GM19468 (cell line): Measurements from ENCODE around the gene PTPRA.

ENCODE experiments used
- ATAC-seq: cut with Tn5 transposase; IDR thresholded peaks from one replicate; pipeline ENCODE4 v1.9.1; 2021; ENCODE audit warnings: mild to moderate bottlenecking, moderate library complexity, moderate number of reproducible peaks; ENCODE audit not compliant: unreplicated experiment; ENCODE audit errors: extremely low read depth

PTPRA gene

GRCh38 chr20:2847802-2848201, 25.5 kb upstream of the PTPRA start:
- ATAC-seq, result no peak

GRCh38 chr20:2849529-2849928, 23.8 kb upstream of the PTPRA start:
- ATAC-seq, result no peak

DNA sequence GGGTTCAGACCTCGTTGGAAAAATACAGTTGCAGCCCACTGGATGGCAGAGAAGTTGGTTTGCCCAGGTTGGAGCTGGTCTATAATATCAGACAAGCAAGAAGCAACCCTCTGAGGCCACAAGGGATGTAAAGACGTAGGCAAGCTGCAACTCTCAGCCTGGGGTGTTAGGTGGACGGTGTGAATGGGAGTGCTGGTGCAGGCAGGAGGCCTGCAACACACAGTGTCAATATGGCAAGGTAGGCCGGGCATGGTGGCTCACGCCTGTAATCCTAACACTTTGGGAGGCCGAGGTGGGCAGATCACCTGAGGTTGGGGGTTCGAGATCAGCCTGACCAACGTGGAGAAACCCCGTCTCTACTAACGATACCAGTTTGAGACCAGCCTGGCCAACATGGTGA, 22.2 kb upstream of the PTPRA start:
- no peak for ATAC-seq

DNA sequence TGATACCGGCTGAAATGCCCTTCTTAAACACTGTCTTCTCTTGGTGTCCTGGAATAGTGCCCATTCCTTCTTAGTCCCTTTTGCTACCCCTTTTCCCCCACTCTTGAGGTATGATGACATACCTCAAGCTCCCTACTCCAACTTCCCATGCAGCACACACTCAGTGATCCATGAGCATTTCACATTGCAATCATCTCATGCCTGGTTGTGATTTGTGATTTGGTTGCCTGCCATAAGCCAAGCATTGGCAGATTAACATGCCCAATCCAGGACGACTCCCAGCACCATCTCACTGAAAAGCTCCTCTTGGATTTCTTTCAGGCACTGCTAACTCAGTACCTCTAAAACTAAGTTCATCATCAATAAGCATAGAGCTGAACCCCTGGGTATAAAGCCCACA, 14.7 kb upstream of the PTPRA start:
- no peak for ATAC-seq

DNA sequence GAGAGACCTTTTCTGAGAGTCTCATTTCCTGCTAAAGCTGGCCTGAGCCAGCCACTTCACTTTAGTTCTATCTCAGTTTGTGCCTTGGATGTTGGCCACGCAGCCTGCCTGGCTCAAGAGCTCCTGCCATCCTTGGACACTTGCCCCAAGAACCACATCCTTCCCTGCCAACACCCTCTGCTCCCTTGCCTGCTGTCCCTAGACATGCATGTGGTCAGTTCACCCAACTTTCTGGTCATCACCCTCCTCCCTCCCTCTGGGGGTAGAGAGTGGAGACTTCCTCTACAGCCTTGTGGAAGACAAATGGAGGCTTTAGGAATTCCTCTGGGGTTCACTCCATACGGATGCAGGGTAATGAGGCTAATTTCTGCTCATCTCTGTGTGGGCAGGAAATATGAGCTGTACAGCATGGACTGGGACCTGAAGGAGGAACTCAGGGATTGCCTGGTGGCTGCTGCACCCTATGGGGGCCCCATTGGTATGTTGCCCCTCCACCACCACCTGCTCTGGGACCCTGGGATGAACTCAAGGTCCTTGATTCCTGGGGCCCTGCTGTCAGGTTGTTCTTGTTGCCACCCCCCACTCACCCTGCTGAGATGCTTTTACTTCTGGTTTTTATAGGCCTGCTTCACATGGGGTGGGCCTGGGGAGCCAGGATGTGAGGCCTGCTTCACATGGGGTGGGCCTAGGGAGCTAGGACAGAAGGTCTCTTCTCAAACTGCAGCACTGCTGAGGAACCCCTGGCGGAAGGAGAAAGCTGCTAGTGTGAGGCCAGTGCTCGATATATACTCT, 13.8 kb upstream of the PTPRA start:
- no peak for ATAC-seq

GRCh38 chr20:2864626-2865025, 8.7 kb upstream of the PTPRA start:
- no peak for ATAC-seq

DNA sequence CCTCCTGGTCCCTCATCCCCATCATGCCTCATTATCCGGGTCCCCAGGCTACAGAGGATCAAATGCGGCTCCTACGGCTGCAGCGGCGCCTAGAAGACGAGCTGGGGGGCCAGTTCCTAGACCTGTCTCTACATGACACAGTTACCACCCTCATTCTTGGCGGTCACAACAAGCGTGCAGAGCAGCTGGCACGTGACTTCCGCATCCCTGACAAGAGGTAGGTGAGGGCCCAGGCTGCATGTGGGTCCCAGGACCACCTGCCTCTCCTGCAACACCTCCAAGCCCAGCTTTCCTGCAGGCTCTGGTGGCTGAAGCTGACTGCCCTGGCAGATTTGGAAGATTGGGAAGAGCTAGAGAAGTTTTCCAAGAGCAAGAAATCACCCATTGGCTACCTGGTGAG, 8.2 kb upstream of the PTPRA start:
- ATAC-seq, result no peak

DNA sequence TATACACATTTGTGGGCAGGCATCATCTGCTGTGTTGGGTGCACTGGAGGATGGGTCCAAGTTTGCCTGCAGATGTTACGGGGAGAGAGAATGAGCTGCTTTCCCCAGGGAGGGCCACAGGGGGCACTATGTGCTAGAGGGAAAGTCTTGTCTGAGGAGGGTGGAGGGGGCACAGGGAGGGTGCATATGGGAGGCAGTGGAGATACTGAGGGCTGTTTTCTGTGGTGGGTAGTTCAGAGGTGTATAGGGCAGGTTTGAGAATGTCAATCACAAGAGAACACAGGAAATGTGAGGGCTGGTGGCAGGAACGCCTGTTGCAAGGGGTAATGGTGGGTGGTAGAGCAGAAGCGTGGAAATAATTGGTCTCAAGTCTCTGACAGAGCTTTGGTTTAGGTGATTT, 7.7 kb upstream of the PTPRA start:
- no peak for ATAC-seq

DNA sequence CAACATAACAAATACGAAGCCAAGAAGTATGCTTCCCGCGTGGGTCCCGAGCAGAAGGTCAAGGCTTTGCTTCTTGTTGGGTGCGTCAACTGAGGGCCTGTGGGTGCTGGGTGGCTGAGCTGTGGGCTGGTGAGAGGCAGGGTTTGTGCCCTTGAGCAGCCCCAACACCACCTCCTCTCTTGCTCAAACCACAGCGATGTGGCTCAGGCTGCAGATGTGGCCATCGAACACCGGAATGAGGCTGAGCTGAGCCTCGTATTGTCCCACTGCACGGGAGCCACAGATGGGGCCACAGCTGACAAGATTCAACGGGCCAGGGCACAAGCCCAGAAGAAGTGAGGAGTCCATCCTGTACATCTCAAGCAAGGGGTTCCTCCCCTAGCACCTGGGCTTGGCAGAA, 7.0 kb upstream of the PTPRA start:
- no peak for ATAC-seq

- no peak for ATAC-seq
These were observed 6.0 kb upstream of the PTPRA start for GRCh38 chr20:2867081-2867864.

DNA sequence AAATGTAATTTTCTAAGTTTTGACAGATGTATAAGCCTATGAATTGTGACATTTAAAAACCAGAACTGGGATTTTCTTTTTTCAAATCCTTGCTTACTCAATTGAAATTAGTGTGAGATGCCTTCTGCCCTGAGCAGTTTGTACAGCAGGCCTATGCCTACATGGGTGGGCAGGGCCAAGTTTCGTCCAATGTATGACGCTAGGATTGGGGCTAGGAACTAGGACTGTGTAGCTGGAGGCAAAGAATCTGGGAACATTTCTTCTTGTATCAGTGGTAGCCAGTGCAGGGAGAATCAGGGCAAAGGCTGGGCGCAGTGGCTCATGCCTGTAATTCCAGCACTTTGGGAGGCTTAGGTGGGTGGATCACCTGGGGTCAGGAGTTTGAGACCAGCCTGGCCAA, 3.9 kb upstream of the PTPRA start:
- ATAC-seq, result no peak

DNA sequence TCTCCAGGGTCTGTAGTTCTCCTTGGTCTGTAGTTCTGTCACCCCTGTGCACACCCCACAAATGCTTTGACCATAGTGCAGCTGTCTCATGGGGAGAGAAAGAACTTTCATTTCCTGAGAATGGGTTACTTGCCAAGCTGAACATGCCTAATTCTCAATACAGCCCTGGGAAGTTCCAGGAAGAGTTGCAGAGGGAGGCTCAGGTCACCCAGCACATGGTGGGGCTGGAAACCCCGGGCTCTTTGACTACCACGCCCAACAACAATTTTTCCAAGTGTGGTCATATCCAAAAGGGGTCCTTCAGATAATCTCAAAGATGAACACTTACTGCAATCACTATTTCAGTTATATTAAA, 2.2 kb upstream of the PTPRA start:
- no peak for ATAC-seq

DNA sequence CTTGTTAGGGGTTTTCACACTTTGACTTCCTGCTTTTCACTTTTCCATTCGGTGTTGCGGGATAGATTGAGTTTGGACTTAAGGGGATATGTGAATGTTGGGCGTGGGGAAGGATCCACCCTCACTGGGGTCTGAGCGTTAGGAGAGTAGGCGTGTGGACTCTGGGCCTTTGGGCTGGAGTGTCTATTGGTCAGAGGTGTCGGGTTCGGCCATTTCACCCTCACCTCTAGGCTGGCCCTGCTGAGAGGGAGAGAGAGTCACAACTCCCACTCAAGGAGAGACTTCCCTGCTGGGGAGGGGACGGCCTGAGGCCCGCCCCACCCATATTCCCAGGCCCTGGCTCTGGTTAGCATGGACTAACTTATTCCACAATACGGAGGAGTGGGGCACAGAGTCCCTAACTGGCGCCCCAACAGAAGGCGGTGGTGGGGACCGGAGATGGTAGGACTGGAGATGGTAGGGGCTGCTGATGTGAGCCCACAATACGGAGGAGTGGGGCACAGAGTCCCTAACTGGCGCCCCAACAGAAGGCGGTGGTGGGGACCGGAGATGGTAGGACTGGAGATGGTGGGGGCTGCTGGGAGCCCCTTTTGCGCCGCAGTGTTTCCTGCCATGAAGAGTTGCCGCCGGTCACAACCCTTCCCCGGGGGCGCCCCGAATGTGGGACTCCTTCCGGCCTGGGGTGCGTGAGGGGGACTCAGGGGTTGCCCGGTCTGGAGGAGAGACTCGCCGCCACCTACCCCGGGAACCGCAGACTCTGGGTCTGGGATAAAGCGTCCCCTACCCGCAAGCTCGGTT, 1.4 kb upstream of the PTPRA start:
- no peak for ATAC-seq

GRCh38 chr20:2872459-2873009, 747 bp upstream of the PTPRA start:
- ATAC-seq, result no peak

DNA sequence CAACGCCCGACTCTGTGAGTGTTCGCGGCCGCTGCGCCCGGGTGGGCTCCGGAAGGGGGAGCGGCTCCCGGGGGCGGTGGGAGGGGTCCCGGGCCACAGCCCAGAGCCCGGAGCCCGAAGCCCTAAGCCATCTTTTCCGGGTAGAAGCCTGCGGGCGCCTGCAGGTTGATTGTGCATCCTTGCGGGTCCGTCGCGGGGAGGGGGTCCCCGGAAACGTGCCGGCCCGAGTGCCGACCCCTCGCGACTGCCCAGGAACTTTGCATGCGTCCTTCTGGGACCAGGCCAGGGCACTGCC, 413 bp downstream of the PTPRA start:
- no peak for ATAC-seq

DNA sequence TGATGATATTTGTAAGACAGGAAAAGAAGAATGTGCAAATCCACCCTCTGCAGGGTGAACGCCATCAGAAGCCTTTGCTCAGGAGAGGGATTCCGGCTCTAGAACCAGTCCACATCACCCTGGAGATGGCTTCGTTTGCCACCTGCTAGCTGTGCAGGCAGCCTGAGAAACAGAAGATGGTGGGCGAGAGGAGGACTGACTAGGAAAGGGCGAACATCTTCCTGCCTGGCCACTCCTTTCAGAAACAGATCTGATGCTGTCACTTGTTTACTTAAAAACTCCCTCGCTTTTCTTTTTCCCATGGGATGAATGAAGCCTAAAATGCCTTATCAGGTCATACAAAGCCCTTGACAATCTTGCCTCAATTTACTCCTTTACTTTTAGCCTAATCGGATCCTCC, 1.2 kb downstream of the PTPRA start:
- ATAC-seq, result no peak

GRCh38 chr20:2875690-2876203, 2.5 kb downstream of the PTPRA start:
- no peak for ATAC-seq

- ATAC-seq, result no peak
These were observed 5.2 kb downstream of the PTPRA start for GRCh38 chr20:2878515-2878914.

GRCh38 chr20:2879146-2879545, 5.9 kb downstream of the PTPRA start:
- no peak for ATAC-seq

- no peak for ATAC-seq
These were observed 7.4 kb downstream of the PTPRA start for GRCh38 chr20:2880650-2881049.
